Mammary epithelial cell (primary cell): ENCODE measurements around the gene SEC61B.

Source experiments
- EZH2 ChIP-seq: IDR thresholded peaks from 2 replicates; pipeline ENCODE4 v1.6.1; 2012; ENCODE audit warnings: low read length, inconsistent platforms, borderline replicate concordance
- TF ChIP-seq, protein P1 (sequence below), 2 donors: IDR thresholded peaks in 1 of 2; conservative IDR thresholded peaks in 1 of 2; 2 replicates each; pipeline ENCODE4 v1.5.1; 2011 to 2012; ENCODE audit warnings: inconsistent platforms in 2 of 2, low read length in 2 of 2, mild to moderate bottlenecking in 2 of 2, control low read depth in 1 of 2, low read depth in 1 of 2; ENCODE audit not compliant: insufficient read depth in 1 of 2; ENCODE audit errors: extremely low read depth in 1 of 2

DNA sequence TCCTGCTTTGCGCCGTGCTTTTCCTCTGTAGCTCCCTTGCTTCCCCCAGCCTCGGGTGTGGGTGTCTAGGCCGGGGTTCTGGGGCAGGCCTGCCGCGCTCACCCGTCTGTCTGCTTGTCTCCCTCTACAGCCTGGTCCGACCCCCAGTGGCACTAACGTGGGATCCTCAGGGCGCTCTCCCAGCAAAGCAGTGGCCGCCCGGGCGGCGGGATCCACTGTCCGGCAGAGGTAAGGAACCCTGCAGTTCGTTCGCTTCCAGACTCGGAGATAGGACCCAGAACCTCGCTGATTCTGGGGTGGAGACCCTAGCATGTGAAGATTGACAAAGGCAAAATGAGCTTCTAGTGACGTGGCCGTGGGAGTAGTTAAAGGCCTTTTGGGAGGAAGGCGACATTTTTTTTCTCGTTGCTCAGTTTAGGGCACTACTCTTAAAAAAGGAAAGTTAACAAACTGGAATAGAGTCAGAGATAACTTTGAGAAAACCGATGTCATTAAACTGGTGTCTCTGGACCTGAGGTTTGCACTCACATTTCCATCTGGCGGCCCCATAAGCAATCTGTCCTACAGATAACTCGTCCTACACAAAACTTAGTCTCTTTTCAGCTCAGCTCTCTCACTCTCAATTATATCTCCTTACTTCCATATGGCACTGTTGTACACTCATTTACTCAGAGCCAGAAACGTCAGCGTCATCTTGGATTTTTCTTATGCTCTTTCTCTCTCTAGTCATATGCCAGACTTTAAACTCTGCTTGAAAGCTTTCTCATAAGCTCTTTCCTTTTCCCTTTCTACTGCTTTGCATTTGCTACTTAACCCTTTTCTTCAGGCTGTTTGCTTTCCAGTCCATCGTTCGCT, 561 bp downstream of the SEC61B start:
- TF ChIP-seq EZH2: no peak
- TF ChIP-seq, protein P1, sequence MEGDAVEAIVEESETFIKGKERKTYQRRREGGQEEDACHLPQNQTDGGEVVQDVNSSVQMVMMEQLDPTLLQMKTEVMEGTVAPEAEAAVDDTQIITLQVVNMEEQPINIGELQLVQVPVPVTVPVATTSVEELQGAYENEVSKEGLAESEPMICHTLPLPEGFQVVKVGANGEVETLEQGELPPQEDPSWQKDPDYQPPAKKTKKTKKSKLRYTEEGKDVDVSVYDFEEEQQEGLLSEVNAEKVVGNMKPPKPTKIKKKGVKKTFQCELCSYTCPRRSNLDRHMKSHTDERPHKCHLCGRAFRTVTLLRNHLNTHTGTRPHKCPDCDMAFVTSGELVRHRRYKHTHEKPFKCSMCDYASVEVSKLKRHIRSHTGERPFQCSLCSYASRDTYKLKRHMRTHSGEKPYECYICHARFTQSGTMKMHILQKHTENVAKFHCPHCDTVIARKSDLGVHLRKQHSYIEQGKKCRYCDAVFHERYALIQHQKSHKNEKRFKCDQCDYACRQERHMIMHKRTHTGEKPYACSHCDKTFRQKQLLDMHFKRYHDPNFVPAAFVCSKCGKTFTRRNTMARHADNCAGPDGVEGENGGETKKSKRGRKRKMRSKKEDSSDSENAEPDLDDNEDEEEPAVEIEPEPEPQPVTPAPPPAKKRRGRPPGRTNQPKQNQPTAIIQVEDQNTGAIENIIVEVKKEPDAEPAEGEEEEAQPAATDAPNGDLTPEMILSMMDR (conservative IDR thresholded peaks at IDR 0.05 in 1 of 2, IDR thresholded peaks at IDR 0.05 in 1 of 2; ENCODE audit: extremely low read depth in 1 of 2, insufficient read depth in 1 of 2, low read depth in 1 of 2, low read length in 2 of 2): peak in 1 of 2 donors; percentile 2
